Ascending aorta (tissue), 2 donors: ENCODE data around the gene SAAL1. TPM values are rescaled to one million over a fixed set of nuclear protein-coding genes. Genes with fewer than 3 reads are reported as not detected.

ENCODE experiments used
- DNase-seq, 2 donors: peaks; one replicate each; pipeline ENCODE4 v3.0.0-alpha.2; 2019; ENCODE audit warnings: low spot score in 2 of 2
- H3K27ac ChIP-seq, 2 donors: fragments of 200-600 bp; sonication (generic); one replicate each; pipeline ENCODE4 v1.5.1; 2016 to 2017; ENCODE audit warnings: mild to moderate bottlenecking in 1 of 2
- H3K27me3 ChIP-seq: fragments of 200-600 bp; sonication (generic); one replicate; pipeline ENCODE4 v1.5.1; 2017
- H3K36me3 ChIP-seq, 2 donors: fragments of 200-600 bp; sonication (generic); one replicate each; pipeline ENCODE4 v1.5.1; 2016
- H3K4me1 ChIP-seq, 2 donors: fragments of 200-600 bp; sonication (generic); one replicate each; pipeline ENCODE4 v1.5.1; 2016 to 2017; ENCODE audit warnings: mild to moderate bottlenecking in 1 of 2
- H3K4me3 ChIP-seq, 2 donors: fragments of 200-600 bp; sonication (generic); one replicate each; pipeline ENCODE4 v1.5.1; 2016 to 2017; ENCODE audit warnings: mild to moderate bottlenecking in 1 of 2
- H3K9me3 ChIP-seq, 2 donors: fragments of 200-600 bp; sonication (generic); one replicate each; pipeline ENCODE4 v1.5.1; 2016
- intact Hi-C: fragments of 100-400 bp; cut with DNase I; formaldehyde crosslinking; loops from one replicate; pipeline ENCODE4 v1.15.1; 2023
- total RNA-seq: library from RNA; depleted of rRNA; stranded (reverse); fragments of >200 nt; gene quantifications from one replicate; pipeline ENCODE4 v1.1.0, GENCODE V29; 2016
- TF ChIP-seq, protein P1 (sequence below), 3 experiments: fragments of 200-600 bp in 2 of 3; fragments of 450-650 bp in 1 of 3; sonication (generic) in 2 of 3; IDR thresholded peaks; one replicate each; pipeline ENCODE4 v1.5.1; 2016 to 2019; ENCODE audit warnings: antibody characterized with exemption in 3 of 3, mild to moderate bottlenecking in 1 of 3, moderate library complexity in 1 of 3

SAAL1 gene
- total RNA-seq, 1 donor from 2014 or later: 29.1 TPM

DNA sequence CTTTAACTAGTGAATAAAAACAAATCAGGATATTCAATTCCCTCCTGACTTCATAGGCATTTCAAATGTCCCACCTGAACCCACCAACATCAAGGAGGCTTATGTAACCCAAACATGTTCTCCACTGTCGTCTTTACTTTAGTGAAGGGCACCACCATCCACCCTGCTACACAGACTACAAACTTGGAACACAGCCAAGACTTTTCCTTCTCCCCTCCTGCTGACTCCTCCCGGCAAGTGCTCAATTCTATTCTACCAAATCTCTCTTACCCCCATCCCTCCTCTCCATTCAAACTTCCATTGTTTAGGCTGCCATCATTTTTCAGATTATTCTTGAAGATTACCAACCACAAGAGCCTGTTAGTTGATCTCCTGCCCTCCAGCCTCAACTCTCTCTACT lies 24.3 kb downstream of the SAAL1 start:
- Histone ChIP-seq H3K9me3 (no peaks in the 10 kb centered on the region), H3K4me3 (no peak overlapping the region), H3K36me3 (peaks cover 19 to 29% of the 10 kb centered on the region in 2 donors)

DNA sequence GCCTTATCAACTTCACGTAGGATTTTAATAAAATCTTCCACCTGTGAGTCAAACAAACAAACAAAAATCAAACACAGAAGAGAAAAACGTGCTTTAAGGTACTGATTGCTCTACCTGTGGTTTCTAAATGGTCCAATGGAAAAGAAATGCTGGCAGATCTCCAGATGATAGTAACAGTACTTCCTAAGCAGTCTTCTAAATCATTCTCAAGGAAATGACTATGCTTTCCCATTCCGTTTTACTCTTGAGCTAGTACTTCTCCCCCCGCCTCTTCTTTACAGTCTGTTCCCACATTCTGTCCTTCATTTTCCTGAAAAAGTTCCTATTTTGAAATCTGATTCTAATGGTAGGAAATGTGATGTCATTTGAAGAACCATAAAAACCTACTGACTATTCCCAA lies 25.4 kb downstream of the SAAL1 start:
- Histone ChIP-seq H3K36me3 (peaks cover 14 to 21% of the 10 kb centered on the region in 2 donors), H3K9me3 (no peaks in the 10 kb centered on the region), H3K4me3 (no peak overlapping the region), H3K27me3 (no peaks in the 10 kb centered on the region), H3K4me1 (no peaks in the 10 kb centered on the region), H3K27ac (no peak overlapping the region)
- TF ChIP-seq, protein P1, sequence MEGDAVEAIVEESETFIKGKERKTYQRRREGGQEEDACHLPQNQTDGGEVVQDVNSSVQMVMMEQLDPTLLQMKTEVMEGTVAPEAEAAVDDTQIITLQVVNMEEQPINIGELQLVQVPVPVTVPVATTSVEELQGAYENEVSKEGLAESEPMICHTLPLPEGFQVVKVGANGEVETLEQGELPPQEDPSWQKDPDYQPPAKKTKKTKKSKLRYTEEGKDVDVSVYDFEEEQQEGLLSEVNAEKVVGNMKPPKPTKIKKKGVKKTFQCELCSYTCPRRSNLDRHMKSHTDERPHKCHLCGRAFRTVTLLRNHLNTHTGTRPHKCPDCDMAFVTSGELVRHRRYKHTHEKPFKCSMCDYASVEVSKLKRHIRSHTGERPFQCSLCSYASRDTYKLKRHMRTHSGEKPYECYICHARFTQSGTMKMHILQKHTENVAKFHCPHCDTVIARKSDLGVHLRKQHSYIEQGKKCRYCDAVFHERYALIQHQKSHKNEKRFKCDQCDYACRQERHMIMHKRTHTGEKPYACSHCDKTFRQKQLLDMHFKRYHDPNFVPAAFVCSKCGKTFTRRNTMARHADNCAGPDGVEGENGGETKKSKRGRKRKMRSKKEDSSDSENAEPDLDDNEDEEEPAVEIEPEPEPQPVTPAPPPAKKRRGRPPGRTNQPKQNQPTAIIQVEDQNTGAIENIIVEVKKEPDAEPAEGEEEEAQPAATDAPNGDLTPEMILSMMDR (IDR thresholded peaks at IDR 0.05): no peak
- intact Hi-C loops: no loop called here
- no peak for DNase-seq

More for the DNA sequence above, 24.3 kb downstream of the SAAL1 start:
- intact Hi-C loops: no loop called here
- H3K27me3 ChIP-seq: no peaks in the 10 kb centered on the region
- no peak for DNase-seq
- H3K27ac ChIP-seq: no peak overlapping the region
- TF ChIP-seq, protein P1 (IDR thresholded peaks at IDR 0.05): no peak
- H3K4me1 ChIP-seq: no peaks in the 10 kb centered on the region

DNA sequence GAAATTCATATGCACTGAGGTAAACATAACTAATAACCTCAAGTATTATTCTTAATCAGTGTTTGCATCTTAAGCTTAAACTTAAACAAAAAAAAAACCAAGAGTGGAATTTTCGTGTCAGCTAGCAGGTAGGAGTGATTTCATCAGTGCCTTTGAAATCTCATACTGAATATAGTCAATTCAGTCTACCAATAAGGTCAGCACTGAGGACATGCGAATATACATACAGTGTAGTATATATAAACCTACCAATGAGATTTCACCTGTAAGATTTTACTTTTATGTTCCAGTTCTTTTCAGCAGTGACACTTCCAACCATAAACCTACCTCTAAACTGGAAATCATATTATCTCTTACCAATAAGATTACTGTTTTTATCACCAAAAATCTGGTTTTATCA lies 27.0 kb downstream of the SAAL1 start:
- Histone ChIP-seq H3K27ac (no peak overlapping the region), H3K4me1 (no peaks in the 10 kb centered on the region), H3K36me3 (peaks cover 14 to 21% of the 10 kb centered on the region in 2 donors), H3K4me3 (no peak overlapping the region), H3K27me3 (no peaks in the 10 kb centered on the region), H3K9me3 (no peaks in the 10 kb centered on the region)
- DNase-seq: no peak
- TF ChIP-seq, protein P1 (IDR thresholded peaks at IDR 0.05): no peak
- intact Hi-C loops: no loop called here

DNA sequence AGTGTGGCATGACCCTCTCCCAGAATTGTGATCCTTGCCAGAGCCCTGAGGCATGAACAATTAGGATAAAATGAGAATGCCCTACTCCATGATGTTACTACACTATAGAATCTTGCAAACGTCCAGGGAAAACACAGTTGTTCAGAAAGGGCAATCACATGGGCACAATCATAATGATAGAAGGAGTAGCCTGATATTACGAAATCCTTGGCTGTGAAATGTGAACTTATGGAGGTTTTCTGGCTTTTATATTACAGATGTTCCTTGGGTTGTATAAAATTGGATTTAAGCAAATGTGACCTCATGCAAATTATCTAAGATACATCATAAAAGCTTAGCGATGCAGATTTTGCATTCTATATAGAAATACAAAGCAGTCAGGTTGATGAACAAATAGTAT lies 30.4 kb downstream of the SAAL1 start:
- no peak for DNase-seq
- TF ChIP-seq, protein P1 (IDR thresholded peaks at IDR 0.05): no peak
- H3K9me3 ChIP-seq: no peaks in the 10 kb centered on the region
- H3K4me1 ChIP-seq: no peaks in the 10 kb centered on the region
- H3K36me3 ChIP-seq: peaks cover 10 to 13% of the 10 kb centered on the region in 2 donors
- no peak overlapping the region for H3K27ac ChIP-seq
- intact Hi-C loops: no loop called here
- H3K27me3 ChIP-seq: no peaks in the 10 kb centered on the region
- H3K4me3 ChIP-seq: no peak overlapping the region

DNA sequence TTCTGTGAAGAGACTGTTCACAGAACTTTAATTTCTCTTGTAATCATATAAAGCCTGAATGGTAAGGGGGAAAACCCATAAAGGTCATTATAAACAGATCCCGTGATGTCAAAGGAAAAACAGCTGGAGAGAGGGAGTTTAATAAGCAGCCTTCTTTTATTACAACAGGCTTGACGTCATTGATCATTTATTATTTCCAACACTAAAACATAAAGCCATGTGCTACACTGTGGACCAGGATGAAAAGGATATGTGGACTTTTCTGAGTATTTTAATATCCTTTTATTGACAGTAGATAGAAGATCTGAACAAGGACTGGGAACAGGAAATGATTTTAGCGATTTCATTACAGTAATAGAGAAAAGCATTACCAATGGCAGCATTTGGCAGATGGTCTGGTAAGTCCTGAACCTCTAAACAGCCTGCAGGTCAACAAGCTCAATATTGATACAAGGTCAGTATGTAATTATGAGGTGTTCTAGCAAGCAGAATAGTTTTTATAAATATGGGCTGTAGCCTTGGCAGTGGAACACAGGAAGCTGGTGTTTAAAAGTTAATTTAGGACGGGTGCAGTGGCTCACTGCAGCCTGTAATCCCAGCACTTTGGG lies 34.7 kb downstream of the SAAL1 start:
- Histone ChIP-seq H3K4me3 (no peak overlapping the region), H3K9me3 (no peaks in the 10 kb centered on the region), H3K36me3 (no peaks in the 10 kb centered on the region), H3K27ac (no peak overlapping the region), H3K27me3 (no peaks in the 10 kb centered on the region), H3K4me1 (no peaks in the 10 kb centered on the region)
- TF ChIP-seq, protein P1 (IDR thresholded peaks at IDR 0.05): no peak
- DNase-seq: no peak
- intact Hi-C loops: no loop called here

DNA sequence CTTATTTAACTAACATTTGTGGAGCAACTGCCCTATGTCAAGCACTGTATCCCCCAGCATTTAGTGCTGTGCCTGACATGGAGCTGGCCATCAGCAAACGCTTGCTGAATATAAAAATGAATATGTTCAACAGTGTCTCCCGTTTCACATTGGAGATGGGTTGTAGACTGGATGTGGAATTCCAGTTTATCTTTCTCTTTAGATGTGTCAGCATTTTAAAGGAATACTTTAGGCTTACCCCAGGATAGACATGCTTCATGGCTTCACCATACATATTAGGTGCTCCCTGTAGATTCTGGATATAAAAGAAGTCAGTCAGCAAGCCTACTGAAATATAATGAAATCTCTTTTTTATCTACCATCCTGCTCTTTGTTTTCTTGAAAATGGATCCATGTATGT lies 38.5 kb downstream of the SAAL1 start:
- DNase-seq: no peak
- intact Hi-C loops: no loop called here
- Histone ChIP-seq H3K27me3 (no peaks in the 10 kb centered on the region), H3K9me3 (no peaks in the 10 kb centered on the region), H3K36me3 (no peaks in the 10 kb centered on the region), H3K4me3 (no peak overlapping the region), H3K4me1 (no peaks in the 10 kb centered on the region), H3K27ac (no peak overlapping the region)
- TF ChIP-seq, protein P1 (IDR thresholded peaks at IDR 0.05): no peak
